CD4-positive, alpha-beta T cell treated with Interleukin-1 beta for 1 hour (primary cell): ENCODE data around the gene PLEKHJ1.
A peak's percentile ranks its signal among the peaks of the same experiment; 100 is the strongest.

ENCODE experiments used
- DNase-seq, 2 donors: peaks; one replicate each; pipeline ENCODE4 v3.0.0-alpha.2; 2020 to 2022

The PLEKHJ1 gene

GRCh38 chr19:2269244-2270156, 33.4 kb upstream of the PLEKHJ1 start:
- DNase-seq, result peak; percentile 98 to 99

- no peak for DNase-seq
These were observed 32.7 kb upstream of the PLEKHJ1 start for GRCh38 chr19:2268861-2269243.

GRCh38 chr19:2268480-2268830, 32.3 kb upstream of the PLEKHJ1 start:
- DNase-seq, result no peak

- DNase-seq, result peak in 1 of 2 donors; percentile 70
These were observed 30.3 kb upstream of the PLEKHJ1 start for GRCh38 chr19:2266183-2266993.

- peak; percentile 65 to 72 for DNase-seq
These were observed 25.5 kb upstream of the PLEKHJ1 start for GRCh38 chr19:2261438-2262172.

GRCh38 chr19:2260341-2260805, 24.2 kb upstream of the PLEKHJ1 start:
- peak; percentile 27 to 46 for DNase-seq

- DNase-seq, result no peak
These were observed 23.2 kb upstream of the PLEKHJ1 start for GRCh38 chr19:2259336-2259735.

- DNase-seq, result peak in 1 of 2 donors; percentile 49
These were observed 20.0 kb upstream of the PLEKHJ1 start, which contains the start of gene JSRP1 for GRCh38 chr19:2255982-2256685. JSRP1 (minus strand) TSS chr19:2256417; CDS start chr19:2255314, 1,103 bp downstream.

GRCh38 chr19:2255112-2255845, 19.1 kb upstream of the PLEKHJ1 start:
- DNase-seq, result no peak

GRCh38 chr19:2254064-2254872, 18.1 kb upstream of the PLEKHJ1 start:
- no peak for DNase-seq

GRCh38 chr19:2253106-2254063, 17.3 kb upstream of the PLEKHJ1 start:
- DNase-seq, result peak; percentile 54 to 69

- no peak for DNase-seq
These were observed 16.6 kb upstream of the PLEKHJ1 start for GRCh38 chr19:2252797-2253105.

GRCh38 chr19:2252055-2252796, 16.1 kb upstream of the PLEKHJ1 start:
- no peak for DNase-seq

GRCh38 chr19:2251106-2252054, 15.3 kb upstream of the PLEKHJ1 start:
- no peak for DNase-seq

GRCh38 chr19:2250766-2251105, 14.6 kb upstream of the PLEKHJ1 start:
- no peak for DNase-seq

GRCh38 chr19:2249880-2250765, 14.0 kb upstream of the PLEKHJ1 start:
- no peak for DNase-seq
